ENCODE data around the gene RASAL1. TPM values are rescaled to one million over a fixed set of nuclear protein-coding genes. Genes with fewer than 3 reads are reported as not detected.

The RASAL1 gene
- total and polyA plus RNA-seq, 2 donors (not counting 1 experiment from before 2014, with no cell fraction given): 0.10 to 11.0 TPM

DNA sequence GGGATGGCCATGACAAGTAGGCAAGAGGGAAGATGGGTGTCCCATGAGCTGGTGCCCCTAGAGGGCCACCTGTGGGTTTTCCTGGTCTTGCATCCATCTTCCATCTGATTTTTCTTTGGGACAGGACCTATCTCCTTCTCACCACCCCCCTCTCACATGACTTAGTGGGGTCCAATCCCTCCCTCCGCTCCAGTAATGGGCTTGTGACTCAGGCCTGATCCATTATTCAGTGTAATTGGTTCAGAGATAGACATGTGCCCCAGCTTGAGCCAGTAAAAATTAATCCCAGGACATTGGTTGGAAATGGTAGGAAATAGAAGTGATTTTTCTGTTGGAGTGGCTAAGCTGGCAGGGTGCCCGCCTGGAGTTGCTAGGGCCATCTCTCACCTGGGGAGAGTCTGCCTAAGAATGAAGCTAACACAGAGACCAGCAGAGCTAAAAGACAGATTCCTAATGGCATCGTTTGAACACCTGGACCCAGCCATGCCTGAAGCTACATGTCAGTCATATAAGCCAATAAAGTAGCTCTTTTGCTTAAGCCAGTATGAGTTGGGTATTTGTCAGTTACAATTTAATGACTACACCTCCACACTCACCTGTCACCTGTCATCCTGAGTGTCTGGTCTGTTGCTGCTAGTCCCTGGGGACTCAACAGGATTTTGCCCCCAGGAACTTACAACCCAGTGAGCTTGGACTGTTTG lies 14.7 kb downstream of the RASAL1 start:
- ChIA-PET CTCF (interaction anchor here (0.6 to 1.7 kb wide), 3 partner anchors 33 to 63 kb away, joined by 3 to 6 read pairs (median 5); no protein-coding TSS in a partner anchor), POLR2A (interaction anchor here (0.5 kb wide), 1 partner anchor 707 kb away, joined by 5 read pairs; no protein-coding TSS in a partner anchor)
- H3K79me2 ChIP-seq (ENCODE audit: control insufficient read depth, insufficient read depth, low read length): no peaks in the 10 kb centered on the region
- H2AFZ ChIP-seq (ENCODE audit: insufficient read depth, low read depth, low read length, poor library complexity, severe bottlenecking): no peak overlapping the region
- H3K4me2 ChIP-seq (replicated peaks; ENCODE audit: low read depth, low read length, poor library complexity, severe bottlenecking): no peak overlapping the region
- H4K20me1 ChIP-seq (ENCODE audit: control insufficient read depth, insufficient read depth, low read length, poor library complexity, severe bottlenecking): no peaks in the 10 kb centered on the region
- peaks cover 7% of the 10 kb centered on the region for H3K27me3 Mint-ChIP-seq
- no peak overlapping the region for H3K27ac ChIP-seq (ENCODE audit: low read length in 2 of 2)
- 75% methylated on average over 2 of the region's 3 CpGs for WGBS (ENCODE audit: insufficient coverage)
- H3K9me3 Mint-ChIP-seq (ENCODE audit: insufficient read depth): peaks cover 3% of the 10 kb centered on the region
- H3K4me1 Mint-ChIP-seq: no peaks in the 10 kb centered on the region
- H3K4me1 ChIP-seq (ENCODE audit: control insufficient read depth in 2 of 2, insufficient read depth in 2 of 2, low read length in 2 of 2): no peaks in the 10 kb centered on the region
- H3K4me3 Mint-ChIP-seq: no peak overlapping the region
- no peak overlapping the region for H3K9ac ChIP-seq (ENCODE audit: low read length)
- H3K9me3 ChIP-seq (ENCODE audit: control extremely low read depth in 1 of 3, control insufficient read depth in 2 of 3, insufficient read depth in 1 of 3, low read length in 2 of 3): peaks cover 0 to 3% (median 0%) of the 10 kb centered on the region in 3 donors
- no peak for ATAC-seq (ENCODE audit: low read depth)
- H3K4me3 ChIP-seq (ENCODE audit: control extremely low read depth in 1 of 5, extremely low read depth in 1 of 5, insufficient read depth in 1 of 5, low read depth in 2 of 5, low read length in 4 of 5): no peak overlapping the region
- TF ChIP-seq EZH2 (IDR thresholded peaks at IDR 0.05; ENCODE audit: borderline replicate concordance, insufficient read depth, low read depth, low read length, poor library complexity, severe bottlenecking): no peak
- TF ChIP-seq, protein P1, sequence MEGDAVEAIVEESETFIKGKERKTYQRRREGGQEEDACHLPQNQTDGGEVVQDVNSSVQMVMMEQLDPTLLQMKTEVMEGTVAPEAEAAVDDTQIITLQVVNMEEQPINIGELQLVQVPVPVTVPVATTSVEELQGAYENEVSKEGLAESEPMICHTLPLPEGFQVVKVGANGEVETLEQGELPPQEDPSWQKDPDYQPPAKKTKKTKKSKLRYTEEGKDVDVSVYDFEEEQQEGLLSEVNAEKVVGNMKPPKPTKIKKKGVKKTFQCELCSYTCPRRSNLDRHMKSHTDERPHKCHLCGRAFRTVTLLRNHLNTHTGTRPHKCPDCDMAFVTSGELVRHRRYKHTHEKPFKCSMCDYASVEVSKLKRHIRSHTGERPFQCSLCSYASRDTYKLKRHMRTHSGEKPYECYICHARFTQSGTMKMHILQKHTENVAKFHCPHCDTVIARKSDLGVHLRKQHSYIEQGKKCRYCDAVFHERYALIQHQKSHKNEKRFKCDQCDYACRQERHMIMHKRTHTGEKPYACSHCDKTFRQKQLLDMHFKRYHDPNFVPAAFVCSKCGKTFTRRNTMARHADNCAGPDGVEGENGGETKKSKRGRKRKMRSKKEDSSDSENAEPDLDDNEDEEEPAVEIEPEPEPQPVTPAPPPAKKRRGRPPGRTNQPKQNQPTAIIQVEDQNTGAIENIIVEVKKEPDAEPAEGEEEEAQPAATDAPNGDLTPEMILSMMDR (IDR thresholded peaks at IDR 0.05): no peak
- H3K36me3 ChIP-seq (replicated peaks in 1 of 2; ENCODE audit: control extremely low read depth in 1 of 2, control insufficient read depth in 1 of 2, extremely low read depth in 1 of 2, insufficient read depth in 2 of 2, low read length in 1 of 2): no peaks in the 10 kb centered on the region
- H3K27ac Mint-ChIP-seq: no peak overlapping the region
- intact Hi-C loops (cut with micrococcal nuclease): no loop called here
- DNase-seq: no peak
- H3K27me3 ChIP-seq (replicated peaks in 1 of 4; ENCODE audit: control extremely low read depth in 1 of 4, control insufficient read depth in 3 of 4, insufficient read depth in 4 of 4, low read length in 3 of 4): no peaks in the 10 kb centered on the region

- ATAC-seq (ENCODE audit: low read depth): no peak
- Mint-ChIP-seq H3K27me3 (peaks cover 7% of the 10 kb centered on the region), H3K4me3 (no peak overlapping the region), H3K9me3 (ENCODE audit: insufficient read depth) (peaks cover 3% of the 10 kb centered on the region), H3K27ac (no peak overlapping the region), H3K4me1 (no peaks in the 10 kb centered on the region)
- Histone ChIP-seq H4K20me1 (ENCODE audit: control insufficient read depth, insufficient read depth, low read length, poor library complexity, severe bottlenecking) (no peaks in the 10 kb centered on the region), H3K79me2 (ENCODE audit: control insufficient read depth, insufficient read depth, low read length) (no peaks in the 10 kb centered on the region), H3K4me2 (replicated peaks; ENCODE audit: low read depth, low read length, poor library complexity, severe bottlenecking) (no peak overlapping the region), H3K9me3 (ENCODE audit: control extremely low read depth in 1 of 3, control insufficient read depth in 2 of 3, insufficient read depth in 1 of 3, low read length in 2 of 3) (peaks cover 0 to 3% (median 0%) of the 10 kb centered on the region in 3 donors), H3K36me3 (replicated peaks in 1 of 2; ENCODE audit: control extremely low read depth in 1 of 2, control insufficient read depth in 1 of 2, extremely low read depth in 1 of 2, insufficient read depth in 2 of 2, low read length in 1 of 2) (no peaks in the 10 kb centered on the region), H3K9ac (ENCODE audit: low read length) (no peak overlapping the region), H3K4me3 (ENCODE audit: control extremely low read depth in 1 of 5, extremely low read depth in 1 of 5, insufficient read depth in 1 of 5, low read depth in 2 of 5, low read length in 4 of 5) (no peak overlapping the region), H3K27me3 (replicated peaks in 1 of 4; ENCODE audit: control extremely low read depth in 1 of 4, control insufficient read depth in 3 of 4, insufficient read depth in 4 of 4, low read length in 3 of 4) (no peaks in the 10 kb centered on the region), H2AFZ (ENCODE audit: insufficient read depth, low read depth, low read length, poor library complexity, severe bottlenecking) (no peak overlapping the region), H3K27ac (ENCODE audit: low read length in 2 of 2) (no peak overlapping the region), H3K4me1 (ENCODE audit: control insufficient read depth in 2 of 2, insufficient read depth in 2 of 2, low read length in 2 of 2) (no peaks in the 10 kb centered on the region)
- 38% methylated on average over 4 of the region's 4 CpGs for WGBS (ENCODE audit: insufficient coverage)
- TF ChIP-seq, protein P1 (IDR thresholded peaks at IDR 0.05): no peak
- no peak for TF ChIP-seq EZH2 (IDR thresholded peaks at IDR 0.05; ENCODE audit: borderline replicate concordance, insufficient read depth, low read depth, low read length, poor library complexity, severe bottlenecking)
- ChIA-PET CTCF (interaction anchor here (0.6 to 1.7 kb wide), 3 partner anchors 33 to 63 kb away, joined by 3 to 6 read pairs (median 5); no protein-coding TSS in a partner anchor), POLR2A (interaction anchor here (0.5 kb wide), 1 partner anchor 707 kb away, joined by 5 read pairs; no protein-coding TSS in a partner anchor)
- intact Hi-C loops (cut with micrococcal nuclease): no loop called here
- DNase-seq: no peak
Observed at GRCh38 chr12:113119980-113120669, 15.4 kb downstream of the RASAL1 start.
